AG04449 (cell line): ENCODE measurements around the gene CD6.

Experiments used
- CTCF ChIA-PET: fragments of 350-600 bp; formaldehyde crosslinking; extraction: SDS; loops from one replicate; lab custom pipeline; 2021; ENCODE audit warnings: antibody characterized with exemption; lab: Yijun Ruan, JAX
- POLR2A ChIA-PET: fragments of 400-600, 350-600 bp; formaldehyde crosslinking; extraction: SDS; loops from one replicate; lab custom pipeline; 2020; ENCODE audit warnings: antibody characterized with exemption, inconsistent platforms; lab: Yijun Ruan, JAX
- DNase-seq: peaks from one replicate; pipeline ENCODE4 v3.0.0-alpha.2; 2010; ENCODE audit warnings: low read depth, low spot score
- H3K4me3 ChIP-seq: 2 replicates; pipeline ENCODE4 v1.5.1; 2011; ENCODE audit warnings: low read depth, mild to moderate bottlenecking, control low read depth, low read length
- TF ChIP-seq, protein P1 (sequence below): IDR thresholded peaks from one replicate; pipeline ENCODE4 v1.5.1; 2011; ENCODE audit warnings: mild to moderate bottlenecking, moderate library complexity, low read length, control low read depth, inconsistent platforms; ENCODE audit not compliant: insufficient read depth; ENCODE audit errors: missing control alignments

CD6 gene

DNA sequence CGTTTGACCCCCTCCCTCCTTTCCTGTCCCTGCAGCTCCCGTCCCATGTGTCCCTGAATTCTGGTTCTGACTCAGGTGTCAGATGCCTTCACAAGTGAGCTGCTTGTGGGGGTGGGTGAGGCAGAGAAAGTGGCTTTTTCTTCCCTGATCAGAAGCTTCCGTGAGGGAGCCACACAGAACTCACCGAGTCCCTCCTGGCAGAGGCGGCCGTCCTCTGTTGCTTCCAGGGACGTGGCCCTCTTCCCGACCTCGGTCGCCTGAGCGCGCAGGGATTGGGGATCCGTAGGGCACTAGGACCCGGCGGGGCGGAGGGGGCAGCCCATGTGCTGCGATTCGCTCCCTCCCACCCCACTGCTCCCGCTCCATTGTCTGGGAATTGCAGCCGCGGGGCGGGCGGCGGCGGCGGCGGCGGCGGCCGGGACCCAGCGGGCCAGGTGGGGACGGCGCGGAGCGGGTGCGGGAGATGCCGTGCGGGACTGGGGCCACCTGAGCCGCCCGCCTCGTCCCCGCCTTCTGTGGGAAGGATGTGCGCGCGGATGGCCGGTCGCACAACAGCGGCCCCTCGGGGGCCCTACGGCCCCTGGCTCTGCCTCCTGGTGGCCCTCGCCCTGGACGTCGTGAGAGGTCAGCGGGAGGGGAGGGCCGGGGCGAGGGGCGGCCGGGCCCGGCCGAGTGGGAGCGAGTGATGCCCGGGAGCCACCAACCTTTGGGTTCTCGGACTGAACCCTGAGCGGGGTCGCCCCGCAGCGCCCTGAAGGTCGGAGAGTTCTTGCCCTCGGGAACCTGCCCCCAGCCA, 47.2 kb upstream of the CD6 start, which contains the start of gene TMEM132A:
TMEM132A (plus strand) TSS at position 351 of the 796 bp plus-strand sequence; CDS start at position 525, 174 bp downstream.
- DNase-seq, result no peak
- ChIA-PET CTCF (interaction anchor here (0.6 to 1.8 kb wide), 6 partner anchors 9 to 263 kb away, joined by 3 to 5 read pairs (median 4); partner anchors contain the start of gene TMEM109), POLR2A (interaction anchor here (1.1 kb wide), 1 partner anchor 9 kb away, joined by 5 read pairs; no protein-coding TSS in a partner anchor)
- TF ChIP-seq, protein P1, sequence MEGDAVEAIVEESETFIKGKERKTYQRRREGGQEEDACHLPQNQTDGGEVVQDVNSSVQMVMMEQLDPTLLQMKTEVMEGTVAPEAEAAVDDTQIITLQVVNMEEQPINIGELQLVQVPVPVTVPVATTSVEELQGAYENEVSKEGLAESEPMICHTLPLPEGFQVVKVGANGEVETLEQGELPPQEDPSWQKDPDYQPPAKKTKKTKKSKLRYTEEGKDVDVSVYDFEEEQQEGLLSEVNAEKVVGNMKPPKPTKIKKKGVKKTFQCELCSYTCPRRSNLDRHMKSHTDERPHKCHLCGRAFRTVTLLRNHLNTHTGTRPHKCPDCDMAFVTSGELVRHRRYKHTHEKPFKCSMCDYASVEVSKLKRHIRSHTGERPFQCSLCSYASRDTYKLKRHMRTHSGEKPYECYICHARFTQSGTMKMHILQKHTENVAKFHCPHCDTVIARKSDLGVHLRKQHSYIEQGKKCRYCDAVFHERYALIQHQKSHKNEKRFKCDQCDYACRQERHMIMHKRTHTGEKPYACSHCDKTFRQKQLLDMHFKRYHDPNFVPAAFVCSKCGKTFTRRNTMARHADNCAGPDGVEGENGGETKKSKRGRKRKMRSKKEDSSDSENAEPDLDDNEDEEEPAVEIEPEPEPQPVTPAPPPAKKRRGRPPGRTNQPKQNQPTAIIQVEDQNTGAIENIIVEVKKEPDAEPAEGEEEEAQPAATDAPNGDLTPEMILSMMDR, result no peak
- H3K4me3 ChIP-seq, result peak within 1 kb of the TSS; percentile 67

DNA sequence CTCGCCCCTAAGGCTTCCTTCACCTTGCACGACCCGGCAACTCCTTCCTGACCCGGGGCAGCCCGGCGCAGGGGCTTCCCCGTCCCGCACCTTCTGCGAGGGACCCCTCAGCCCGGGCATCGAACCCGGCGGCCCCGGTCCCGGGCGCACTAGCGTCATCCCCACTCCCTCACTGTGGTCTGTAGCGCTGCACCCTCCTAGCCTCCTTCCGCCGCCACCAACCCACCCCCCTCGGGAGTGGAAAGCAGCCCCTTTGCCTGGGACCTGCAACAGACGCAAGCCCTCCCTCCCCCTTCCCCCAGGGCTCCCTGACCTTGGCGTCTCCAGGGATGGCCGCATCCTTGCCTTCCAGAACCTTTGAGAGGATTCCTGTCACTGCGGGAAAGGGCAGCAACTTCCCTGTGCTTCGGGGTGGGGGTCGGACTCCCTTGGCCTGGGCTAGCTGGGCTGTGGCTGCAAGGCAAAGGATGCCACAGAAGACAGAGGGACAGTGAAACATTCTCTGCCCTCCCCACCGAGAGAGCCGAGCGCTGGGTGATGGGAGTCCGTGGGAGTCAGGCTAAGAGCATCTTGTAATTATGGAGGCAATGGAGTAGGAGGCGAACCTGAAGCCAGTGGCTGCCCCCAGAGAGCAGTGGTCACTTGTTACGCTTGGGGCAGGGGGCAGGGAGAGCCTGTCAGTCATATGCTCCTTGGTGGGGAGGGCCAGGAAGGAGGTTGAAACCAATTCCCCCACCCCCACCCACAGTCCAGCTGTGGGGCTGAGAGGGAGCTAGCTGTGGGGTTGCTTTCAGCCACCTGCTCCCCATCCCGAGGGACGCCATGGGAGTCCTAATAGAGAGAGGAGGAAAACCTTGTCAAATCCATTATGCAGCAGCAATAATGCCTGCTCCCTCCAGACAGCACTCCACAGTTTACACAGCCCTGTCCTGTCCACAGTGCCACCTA, 46.3 kb upstream of the CD6 start:
- POLR2A ChIA-PET, result no interaction called here
- H3K4me3 ChIP-seq, result peak overlapping the region; percentile 67
- CTCF ChIA-PET, result no interaction called here
- TF ChIP-seq, protein P1, result no peak
- DNase-seq, result no peak

DNA sequence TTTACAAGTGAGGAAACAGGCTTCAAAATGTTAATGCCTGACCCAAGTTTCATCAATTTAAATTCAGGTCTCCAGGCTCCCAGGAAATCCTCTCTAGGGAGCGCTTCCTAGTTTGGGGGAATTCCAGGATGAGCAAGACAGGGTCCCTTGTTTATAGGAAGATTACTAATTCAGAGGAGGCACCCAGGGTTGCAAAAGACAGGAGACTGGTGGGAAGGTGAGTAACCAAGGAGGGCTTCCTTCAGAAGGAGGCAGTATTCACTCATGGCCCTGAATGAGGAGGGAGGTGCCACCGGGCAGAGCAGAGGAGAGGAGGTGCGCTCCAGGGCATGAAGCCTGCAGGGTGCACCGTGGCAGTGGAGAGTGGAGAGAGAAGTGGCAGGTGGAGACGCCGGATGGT, 45.6 kb upstream of the CD6 start:
- TF ChIP-seq, protein P1, result no peak
- ChIA-PET POLR2A (no interaction called here), CTCF (no interaction called here)
- peak; percentile 23 for DNase-seq
- H3K4me3 ChIP-seq, result peak overlapping the region; percentile 67

DNA sequence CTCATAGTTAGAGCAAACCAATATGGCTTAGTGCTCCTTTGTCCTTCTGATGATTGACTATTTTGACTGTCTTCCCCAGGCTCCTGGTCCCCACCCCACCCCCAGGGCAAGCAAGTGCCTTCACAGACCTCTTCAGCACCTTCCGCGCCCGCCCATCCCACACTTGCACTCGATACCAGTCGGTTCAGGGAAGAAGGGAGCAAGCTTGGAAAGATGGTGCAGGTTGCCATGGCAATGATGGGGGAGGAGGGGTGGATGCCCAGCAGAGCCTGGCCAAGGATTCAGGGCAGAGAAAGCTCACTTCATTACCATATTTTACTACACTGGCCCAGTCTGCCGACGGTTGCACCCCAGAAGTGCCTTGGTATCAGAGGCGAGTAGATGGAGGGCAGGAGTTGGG, 45.0 kb upstream of the CD6 start:
- TF ChIP-seq, protein P1, result no peak
- no peak for DNase-seq
- CTCF ChIA-PET, result interaction anchor here (1.0 to 1.1 kb wide), 2 partner anchors 11 to 242 kb away, joined by 3 read pairs; no protein-coding TSS in a partner anchor
- H3K4me3 ChIP-seq, result no peak overlapping the region
- POLR2A ChIA-PET, result no interaction called here

DNA sequence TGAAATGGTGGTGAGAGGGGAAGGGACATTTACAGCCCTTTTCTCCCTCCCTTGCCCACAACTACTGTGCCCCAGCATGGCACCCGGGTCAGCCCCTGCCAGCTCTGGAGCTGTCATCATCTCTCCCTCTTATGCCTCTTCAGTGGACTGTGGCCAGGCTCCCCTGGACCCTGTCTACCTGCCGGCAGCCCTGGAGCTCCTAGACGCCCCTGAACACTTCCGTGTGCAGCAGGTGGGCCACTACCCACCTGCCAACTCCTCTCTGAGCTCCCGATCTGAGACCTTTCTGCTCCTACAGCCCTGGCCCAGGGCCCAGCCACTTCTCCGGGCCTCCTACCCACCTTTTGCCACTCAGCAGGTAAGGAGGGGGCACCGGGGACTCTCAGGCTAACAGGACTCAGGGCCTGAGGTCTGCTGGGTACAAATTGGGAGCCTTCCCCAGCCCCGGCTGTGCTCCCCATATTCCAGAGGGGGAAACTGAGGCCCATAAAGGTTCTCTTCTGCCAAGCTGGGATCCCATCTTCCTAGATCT, 44.4 kb upstream of the CD6 start:
- TF ChIP-seq, protein P1, result no peak
- DNase-seq, result no peak
- ChIA-PET POLR2A (no interaction called here), CTCF (interaction anchor here (1.0 to 1.2 kb wide), 3 partner anchors 12 to 242 kb away, joined by 3 read pairs; partner anchors contain the start of gene TMEM109)
- H3K4me3 ChIP-seq, result no peak overlapping the region
